HEK293T (cell line): ENCODE data around the gene EFCC1.

ENCODE experiments used
- CTCF ChIA-PET: fragments of 350-600 bp; formaldehyde crosslinking; extraction: SDS; loops from one replicate; lab custom pipeline; 2021; ENCODE audit warnings: antibody characterized with exemption, inconsistent platforms; lab: Yijun Ruan, JAX
- POLR2A ChIA-PET: fragments of 350-600 bp; formaldehyde crosslinking; extraction: SDS; loops from one replicate; lab custom pipeline; 2020; ENCODE audit warnings: antibody characterized with exemption, inconsistent platforms; lab: Yijun Ruan, JAX
- DNase-seq: peaks from one replicate; pipeline ENCODE4 v3.0.0; 2012; ENCODE audit warnings: mixed read lengths; ENCODE audit errors: extremely low spot score
- ARNT ChIP-seq: fragments of 450-650 bp; IDR thresholded peaks from 2 replicates; pipeline ENCODE4 v1.6.1; 2017; ENCODE audit warnings: mild to moderate bottlenecking
- BHLHE40 ChIP-seq: fragments of 450-650 bp; IDR thresholded peaks from 2 replicates; pipeline ENCODE4 v1.6.1; 2016; ENCODE audit warnings: mild to moderate bottlenecking, moderate library complexity, borderline replicate concordance
- CTBP1 ChIP-seq: fragments of 450-650 bp; IDR thresholded peaks from 2 replicates; pipeline ENCODE4 v1.6.1; 2016; ENCODE audit warnings: borderline replicate concordance
- ELF4 ChIP-seq: fragments of 450-650 bp; IDR thresholded peaks from 2 replicates; pipeline ENCODE4 v1.6.1; 2017; ENCODE audit warnings: antibody characterized with exemption
- FOXA1 ChIP-seq: fragments of 450-650 bp; IDR thresholded peaks from 2 replicates; pipeline ENCODE4 v1.6.1; 2016; ENCODE audit warnings: mild to moderate bottlenecking
- FOXK2 ChIP-seq: fragments of 450-650 bp; IDR thresholded peaks from 2 replicates; pipeline ENCODE4 v1.6.1; 2016; ENCODE audit warnings: mild to moderate bottlenecking
- FOXM1 ChIP-seq: fragments of 450-650 bp; IDR thresholded peaks from 2 replicates; pipeline ENCODE4 v1.6.1; 2017; ENCODE audit warnings: mild to moderate bottlenecking, borderline replicate concordance
- HDGF ChIP-seq: fragments of 450-650 bp; IDR thresholded peaks from 2 replicates; pipeline ENCODE4 v1.6.1; 2017; ENCODE audit warnings: antibody characterized with exemption, borderline replicate concordance
- L3MBTL2 ChIP-seq: fragments of 450-650 bp; conservative IDR thresholded peaks from 2 replicates; pipeline ENCODE4 v1.6.1; 2016; ENCODE audit warnings: mild to moderate bottlenecking
- LEF1 ChIP-seq: fragments of 450-650 bp; IDR thresholded peaks from 2 replicates; pipeline ENCODE4 v1.6.1; 2017; ENCODE audit warnings: mild to moderate bottlenecking, borderline replicate concordance
- NFRKB ChIP-seq: fragments of 450-650 bp; IDR thresholded peaks from 2 replicates; pipeline ENCODE4 v1.6.1; 2016; ENCODE audit warnings: mild to moderate bottlenecking, moderate library complexity
- PKNOX1 ChIP-seq: fragments of 450-650 bp; IDR thresholded peaks from 2 replicates; pipeline ENCODE4 v1.6.1; 2016
- SP1 ChIP-seq: fragments of 450-650 bp; IDR thresholded peaks from 2 replicates; pipeline ENCODE4 v1.6.1; 2017
- SUZ12 ChIP-seq: fragments of 450-650 bp; IDR thresholded peaks from 2 replicates; pipeline ENCODE4 v1.6.1; 2016; ENCODE audit warnings: mild to moderate bottlenecking
- TARDBP ChIP-seq: fragments of 450-650 bp; IDR thresholded peaks from 2 replicates; pipeline ENCODE4 v1.6.1; 2016
- ZNF384 ChIP-seq: fragments of 450-650 bp; IDR thresholded peaks from 2 replicates; pipeline ENCODE4 v1.6.1; 2016

Gene EFCC1

GRCh38 chr3:129001101-129001805 lies at the start of gene EFCC1:
Gene EFCC1, plus strand, starts transcription at chr3:129001304. Its CDS starts 325 bp downstream, at chr3:129001629.
- CTCF ChIA-PET, result no interaction called here
- TF ChIP-seq CTBP1, result no peak
- TF ChIP-seq HDGF, result no peak
- no peak for TF ChIP-seq FOXM1
- no peak for TF ChIP-seq LEF1
- TF ChIP-seq SP1, result no peak
- no peak for TF ChIP-seq TARDBP
- no peak for TF ChIP-seq BHLHE40
- no peak for TF ChIP-seq FOXA1
- no peak for TF ChIP-seq PKNOX1
- TF ChIP-seq SUZ12, result no peak
- no peak for TF ChIP-seq L3MBTL2
- TF ChIP-seq ELF4, result no peak
- no peak for TF ChIP-seq FOXK2
- no peak for TF ChIP-seq ZNF384
- TF ChIP-seq NFRKB, result no peak
- no peak for DNase-seq
- POLR2A ChIA-PET, result no interaction called here

- ChIA-PET CTCF (no interaction called here), POLR2A (interaction anchor here (0.6 kb wide), 1 partner anchor 62 kb away, joined by 3 read pairs; no protein-coding TSS in a partner anchor)
- DNase-seq, result no peak
- TF ChIP-seq PKNOX1, result no peak
- no peak for TF ChIP-seq BHLHE40
- no peak for TF ChIP-seq ARNT
- TF ChIP-seq HDGF, result no peak
- no peak for TF ChIP-seq FOXK2
- TF ChIP-seq FOXA1, result no peak
- no peak for TF ChIP-seq TARDBP
- no peak for TF ChIP-seq SP1
- TF ChIP-seq SUZ12, result no peak
- no peak for TF ChIP-seq ZNF384
- TF ChIP-seq FOXM1, result no peak
- no peak for TF ChIP-seq L3MBTL2
- no peak for TF ChIP-seq LEF1
- TF ChIP-seq CTBP1, result no peak
- no peak for TF ChIP-seq NFRKB
Measured at GRCh38 chr3:128956440-128956839, 44.7 kb upstream of the EFCC1 start.

GRCh38 chr3:128965280-128965679 lies 35.8 kb upstream of the EFCC1 start:
- ChIA-PET CTCF (no interaction called here), POLR2A (no interaction called here)
- TF ChIP-seq LEF1 (no peak), FOXK2 (no peak), SUZ12 (no peak), CTBP1 (no peak), ARNT (no peak), L3MBTL2 (no peak), PKNOX1 (no peak), FOXA1 (no peak), HDGF (no peak), NFRKB (no peak), SP1 (no peak), ZNF384 (no peak), BHLHE40 (no peak), TARDBP (no peak), FOXM1 (no peak), ELF4 (no peak)
- no peak for DNase-seq

GRCh38 chr3:128965818-128966217 lies 35.3 kb upstream of the EFCC1 start:
- TF ChIP-seq ZNF384 (no peak), ELF4 (no peak), SP1 (no peak), L3MBTL2 (no peak), BHLHE40 (no peak), FOXM1 (no peak), NFRKB (no peak), CTBP1 (no peak), FOXK2 (no peak), HDGF (no peak), ARNT (no peak), LEF1 (no peak)
- no peak for DNase-seq
- POLR2A ChIA-PET, result no interaction called here
- CTCF ChIA-PET, result no interaction called here

- CTCF ChIA-PET, result interaction anchor here (0.5 to 0.6 kb wide), 2 partner anchors 86 to 415 kb away, joined by 3 read pairs; no protein-coding TSS in a partner anchor
- no peak for TF ChIP-seq PKNOX1
- no peak for TF ChIP-seq FOXK2
- no peak for TF ChIP-seq SP1
- TF ChIP-seq BHLHE40, result no peak
- no peak for TF ChIP-seq NFRKB
- no peak for TF ChIP-seq LEF1
- no peak for TF ChIP-seq ZNF384
- no peak for TF ChIP-seq HDGF
- no peak for TF ChIP-seq FOXM1
- TF ChIP-seq L3MBTL2, result no peak
- TF ChIP-seq FOXA1, result no peak
- no peak for TF ChIP-seq SUZ12
- no peak for TF ChIP-seq CTBP1
- TF ChIP-seq ELF4, result no peak
- TF ChIP-seq TARDBP, result no peak
- TF ChIP-seq ARNT, result no peak
- POLR2A ChIA-PET, result no interaction called here
- no peak for DNase-seq
Measured at GRCh38 chr3:128967748-128968355, 33.3 kb upstream of the EFCC1 start.
